A549 treated with RU486 at 1 μM for 4 hours (cell line): ENCODE data around the gene GUCD1. TPM values are rescaled to one million over a fixed set of nuclear protein-coding genes. Genes with fewer than 3 reads are reported as not detected.

Experiments used
- total RNA-seq: library from RNA; stranded (reverse); fragments of 200-300 nt; extraction: Qiagen RNA extraction; gene quantifications from 5 replicates; pipeline ENCODE4 v1.2.3, GENCODE V29; 2022; ENCODE audit warnings: low read depth

Gene GUCD1
- 45.0 to 52.1 TPM (median 49.2 TPM) in 5 replicates for total RNA-seq

GRCh38 chr22:24554313-24555164 lies at the start of gene GUCD1:
GUCD1 (minus strand) TSS chr22:24555138; CDS start chr22:24554991, 147 bp downstream.

GRCh38 chr22:24602847-24603769 lies 48.2 kb upstream of the GUCD1 start, which contains the start of gene GGT1:
GGT1 (plus strand) TSS chr22:24603193; CDS start chr22:24611082, 7,889 bp downstream.

DNA sequence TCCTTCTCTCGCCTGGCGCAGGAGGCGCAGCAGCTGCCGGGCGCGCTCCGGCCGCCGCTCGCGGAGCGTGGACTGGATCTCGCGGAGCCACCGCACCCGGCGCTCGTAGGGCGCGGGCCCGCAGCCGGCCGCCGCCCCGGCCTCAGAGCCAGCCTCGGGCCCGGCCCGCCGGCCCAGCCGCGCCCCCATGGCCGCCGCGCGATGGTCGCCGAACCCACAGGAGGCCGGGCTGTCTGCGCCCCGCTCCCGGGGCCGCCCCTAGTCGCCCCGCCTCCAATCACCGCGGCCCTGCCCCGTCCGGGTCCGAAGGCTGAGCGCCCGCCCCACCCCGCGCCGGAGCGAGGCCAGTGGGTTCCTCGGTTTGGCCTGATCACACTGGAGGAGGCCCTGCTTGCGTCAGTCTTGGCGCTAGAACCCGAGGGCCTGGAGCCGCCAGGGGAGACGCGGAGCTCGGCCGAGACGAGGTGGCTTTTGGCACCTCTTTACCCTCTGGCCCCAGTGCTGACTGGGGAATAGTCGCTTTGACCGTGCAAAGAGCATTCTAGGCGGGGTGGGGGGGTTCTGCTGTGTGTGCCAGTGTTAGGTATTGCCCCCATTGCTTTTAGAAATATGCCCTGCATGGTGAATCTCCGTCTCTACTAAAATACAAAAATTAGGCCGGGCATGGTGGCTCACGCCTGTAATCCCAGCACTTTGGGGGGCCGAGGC lies 38.1 kb upstream of the GUCD1 start, which contains the start of gene LRRC75B:
Gene LRRC75B (minus strand): TSS at position 223 of the 708 bp plus-strand sequence. CDS start 34 bp downstream, at position 189.

GRCh38 chr22:24555165-24556039 lies 464 bp upstream of the GUCD1 start, which contains the start of gene SNRPD3:
SNRPD3 (plus strand) TSS chr22:24555999; CDS start chr22:24557675, 1,676 bp downstream.

GRCh38 chr22:24494528-24495364 lies 60.2 kb downstream of the GUCD1 start, which contains the start of gene UPB1:
UPB1 (plus strand) TSS chr22:24495332; CDS start chr22:24495404, 72 bp downstream.

Other genes starting within 250 kb of the GUCD1 start
- 0.71 to 1.5 TPM (median 0.94 TPM) in 5 replicates for gene ADORA2A, start 127.5 kb downstream of the GUCD1 start, total RNA-seq
- not detected in 5 replicates for gene UPB1, start 59.8 kb downstream of the GUCD1 start, total RNA-seq
- 142 to 280 TPM (median 171 TPM) in 5 replicates for gene SNRPD3, start 861 bp upstream of the GUCD1 start, total RNA-seq
- gene LRRC75B, start 37.9 kb upstream of the GUCD1 start, total RNA-seq, result 4.8 to 10.2 TPM (median 8.9 TPM) in 5 replicates
- gene GGT1, start 48.1 kb upstream of the GUCD1 start, total RNA-seq, result 82.2 to 110 TPM (median 102 TPM) in 5 replicates
- gene PIWIL3, start 219.6 kb upstream of the GUCD1 start, total RNA-seq, result not detected in 5 replicates